Erythroblast (primary cell): ENCODE results near the gene MLN.

Experiments
- GATA1 ChIP-seq: IDR thresholded peaks from 2 replicates; pipeline ENCODE4 v1.6.1; 2011; ENCODE audit warnings: low read depth, mild to moderate bottlenecking, control low read depth, low read length, moderate library complexity
- POLR2A ChIP-seq: IDR thresholded peaks from 2 replicates; pipeline ENCODE4 v1.6.1; 2011; ENCODE audit warnings: mild to moderate bottlenecking, low read length

DNA sequence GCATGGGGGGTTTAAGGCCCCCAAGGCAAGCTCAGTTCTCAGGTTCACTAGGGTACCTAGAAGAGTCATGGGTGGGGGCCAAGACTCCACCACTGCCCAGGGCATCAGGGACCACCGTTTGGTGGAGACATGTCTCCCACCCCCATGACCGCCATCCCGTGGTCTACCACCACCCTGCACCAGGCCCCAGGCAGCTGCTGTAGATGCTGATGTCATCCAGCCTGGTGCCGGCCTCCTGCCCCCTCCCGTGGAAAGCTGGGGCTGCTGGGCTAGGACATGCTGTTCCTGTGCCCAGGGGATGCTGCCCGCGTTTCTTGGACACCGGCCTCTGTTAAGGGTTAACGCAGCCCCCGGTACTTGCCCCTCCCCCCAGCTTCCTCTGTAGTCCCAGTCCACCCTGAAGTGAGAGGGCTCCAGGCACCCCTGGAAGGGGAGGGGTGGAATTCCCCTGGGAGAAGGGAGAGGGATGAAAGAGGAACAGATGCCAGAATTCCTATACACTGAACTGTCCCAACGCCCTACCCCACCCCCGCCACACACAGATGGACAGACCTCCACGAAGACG, 57.7 kb downstream of the MLN start:
- TF ChIP-seq POLR2A (no peak), GATA1 (no peak)
